Ishikawa (cell line): Measurements from ENCODE around the gene S100A12.

ENCODE experiments used
- EGR1 ChIP-seq: IDR thresholded peaks from 2 replicates; pipeline ENCODE4 v1.6.1; 2012
- EP300 ChIP-seq: IDR thresholded peaks from 2 replicates; pipeline ENCODE4 v1.6.1; 2012; ENCODE audit warnings: borderline replicate concordance
- NFIC ChIP-seq: IDR thresholded peaks from 2 replicates; pipeline ENCODE4 v1.6.1; 2012
- TAF1 ChIP-seq: IDR thresholded peaks from 2 replicates; pipeline ENCODE4 v1.6.1; 2012; ENCODE audit warnings: low read depth, mild to moderate bottlenecking
- TCF12 ChIP-seq: IDR thresholded peaks from 2 replicates; pipeline ENCODE4 v1.6.1; 2012; ENCODE audit warnings: low read depth
- TF ChIP-seq, protein P1 (sequence below): IDR thresholded peaks from 2 replicates; pipeline ENCODE4 v1.6.1; 2012; ENCODE audit warnings: low read depth, mild to moderate bottlenecking
- TF ChIP-seq, protein P2 (sequence below): IDR thresholded peaks from 2 replicates; pipeline ENCODE4 v1.6.1; 2012

DNA sequence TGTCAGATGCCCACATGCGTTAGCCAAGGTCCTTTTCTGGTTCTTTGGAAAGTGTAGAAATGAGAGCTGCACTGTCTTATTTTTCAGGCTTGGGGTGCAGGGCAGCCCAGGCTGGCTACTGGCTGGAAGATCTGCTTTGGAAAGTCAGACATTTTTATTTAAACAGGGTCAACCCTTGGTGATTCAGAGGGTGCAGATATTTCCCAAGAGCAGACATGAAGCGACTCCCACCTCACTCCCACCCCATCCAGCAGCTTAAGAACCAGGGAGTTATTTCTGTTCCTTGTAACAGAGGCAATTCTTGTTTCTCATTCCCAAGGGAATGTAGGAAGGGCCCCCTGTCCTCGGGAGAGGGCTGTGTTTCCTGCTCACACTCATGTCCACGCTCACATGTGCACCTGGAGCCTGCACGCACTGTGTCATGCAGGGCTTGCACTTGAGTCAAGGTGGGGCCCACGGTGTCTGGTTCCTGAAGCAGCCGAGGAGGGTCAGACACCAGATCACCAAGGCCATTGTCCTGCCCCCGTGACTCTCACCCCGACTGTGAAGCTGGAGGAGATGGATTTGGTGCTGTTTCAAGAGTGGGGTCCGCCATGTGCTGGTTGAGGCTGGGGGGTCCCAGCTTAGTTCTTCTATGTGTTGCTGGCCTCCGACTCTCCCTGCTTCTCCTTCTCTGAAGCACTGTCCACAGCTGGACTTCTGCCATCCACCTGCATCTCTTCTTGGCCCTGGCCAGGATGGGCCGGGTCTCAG is 41.9 kb upstream of the S100A12 start:
- TF ChIP-seq EGR1: no peak
- no peak for TF ChIP-seq NFIC
- no peak for TF ChIP-seq TAF1
- TF ChIP-seq, protein P1, sequence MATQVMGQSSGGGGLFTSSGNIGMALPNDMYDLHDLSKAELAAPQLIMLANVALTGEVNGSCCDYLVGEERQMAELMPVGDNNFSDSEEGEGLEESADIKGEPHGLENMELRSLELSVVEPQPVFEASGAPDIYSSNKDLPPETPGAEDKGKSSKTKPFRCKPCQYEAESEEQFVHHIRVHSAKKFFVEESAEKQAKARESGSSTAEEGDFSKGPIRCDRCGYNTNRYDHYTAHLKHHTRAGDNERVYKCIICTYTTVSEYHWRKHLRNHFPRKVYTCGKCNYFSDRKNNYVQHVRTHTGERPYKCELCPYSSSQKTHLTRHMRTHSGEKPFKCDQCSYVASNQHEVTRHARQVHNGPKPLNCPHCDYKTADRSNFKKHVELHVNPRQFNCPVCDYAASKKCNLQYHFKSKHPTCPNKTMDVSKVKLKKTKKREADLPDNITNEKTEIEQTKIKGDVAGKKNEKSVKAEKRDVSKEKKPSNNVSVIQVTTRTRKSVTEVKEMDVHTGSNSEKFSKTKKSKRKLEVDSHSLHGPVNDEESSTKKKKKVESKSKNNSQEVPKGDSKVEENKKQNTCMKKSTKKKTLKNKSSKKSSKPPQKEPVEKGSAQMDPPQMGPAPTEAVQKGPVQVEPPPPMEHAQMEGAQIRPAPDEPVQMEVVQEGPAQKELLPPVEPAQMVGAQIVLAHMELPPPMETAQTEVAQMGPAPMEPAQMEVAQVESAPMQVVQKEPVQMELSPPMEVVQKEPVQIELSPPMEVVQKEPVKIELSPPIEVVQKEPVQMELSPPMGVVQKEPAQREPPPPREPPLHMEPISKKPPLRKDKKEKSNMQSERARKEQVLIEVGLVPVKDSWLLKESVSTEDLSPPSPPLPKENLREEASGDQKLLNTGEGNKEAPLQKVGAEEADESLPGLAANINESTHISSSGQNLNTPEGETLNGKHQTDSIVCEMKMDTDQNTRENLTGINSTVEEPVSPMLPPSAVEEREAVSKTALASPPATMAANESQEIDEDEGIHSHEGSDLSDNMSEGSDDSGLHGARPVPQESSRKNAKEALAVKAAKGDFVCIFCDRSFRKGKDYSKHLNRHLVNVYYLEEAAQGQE: no peak
- TF ChIP-seq TCF12: no peak
- no peak for TF ChIP-seq EP300
- TF ChIP-seq, protein P2, sequence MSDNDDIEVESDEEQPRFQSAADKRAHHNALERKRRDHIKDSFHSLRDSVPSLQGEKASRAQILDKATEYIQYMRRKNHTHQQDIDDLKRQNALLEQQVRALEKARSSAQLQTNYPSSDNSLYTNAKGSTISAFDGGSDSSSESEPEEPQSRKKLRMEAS: no peak
